Activated CD8-positive, alpha-beta memory T cell treated with anti-CD3 and anti-CD28 coated beads, Interleukin-2, amount 50 U/mL, for 24 hours (primary cell): ENCODE data around the gene RSAD1.

Experiments used
- DNase-seq: peaks from one replicate; pipeline ENCODE4 v3.0.0-alpha.2; 2020; ENCODE audit errors: extremely low read depth

RSAD1 gene

GRCh38 chr17:50519141-50519834 lies 40.6 kb downstream of the RSAD1 start:
- DNase-seq = no peak

- no peak for DNase-seq
Observed at GRCh38 chr17:50520483-50520882, 41.8 kb downstream of the RSAD1 start.

GRCh38 chr17:50521514-50521913 lies 42.9 kb downstream of the RSAD1 start:
- no peak for DNase-seq

- no peak for DNase-seq
Observed at GRCh38 chr17:50522766-50523165, 44.1 kb downstream of the RSAD1 start.

GRCh38 chr17:50523208-50523607 lies 44.5 kb downstream of the RSAD1 start:
- no peak for DNase-seq

GRCh38 chr17:50524838-50525237 lies 46.2 kb downstream of the RSAD1 start:
- DNase-seq = no peak

- no peak for DNase-seq
Observed at GRCh38 chr17:50527155-50527762, 48.6 kb downstream of the RSAD1 start.

- no peak for DNase-seq
Observed at GRCh38 chr17:50527949-50528474, 49.4 kb downstream of the RSAD1 start.

- no peak for DNase-seq
Observed at GRCh38 chr17:50529849-50530248, 51.2 kb downstream of the RSAD1 start.

- DNase-seq = no peak
Observed at GRCh38 chr17:50531428-50532025, 52.9 kb downstream of the RSAD1 start.

GRCh38 chr17:50532452-50533024 lies 53.9 kb downstream of the RSAD1 start, which contains the start of gene EPN3:
EPN3 (plus strand) TSS chr17:50532735; CDS start chr17:50536557, 3,822 bp downstream.
- DNase-seq = no peak

GRCh38 chr17:50533185-50533584 lies 54.5 kb downstream of the RSAD1 start:
- DNase-seq = no peak

GRCh38 chr17:50533720-50534148 lies 55.1 kb downstream of the RSAD1 start:
- no peak for DNase-seq

- no peak for DNase-seq
Observed at GRCh38 chr17:50534222-50534978, 55.7 kb downstream of the RSAD1 start.

GRCh38 chr17:50534979-50535326 lies 56.3 kb downstream of the RSAD1 start:
- no peak for DNase-seq

- no peak for DNase-seq
Observed at GRCh38 chr17:50535407-50535806, 56.7 kb downstream of the RSAD1 start.
